ENCODE measurements around the gene MYO5C.

GRCh38 chr15:52317688-52318087 lies 22.1 kb upstream of the MYO5C start:
- no peak for TF ChIP-seq POLR2AphosphoS5 (IDR thresholded peaks at IDR 0.05; ENCODE audit: low read depth, low read length)
- TF ChIP-seq, protein P1, sequence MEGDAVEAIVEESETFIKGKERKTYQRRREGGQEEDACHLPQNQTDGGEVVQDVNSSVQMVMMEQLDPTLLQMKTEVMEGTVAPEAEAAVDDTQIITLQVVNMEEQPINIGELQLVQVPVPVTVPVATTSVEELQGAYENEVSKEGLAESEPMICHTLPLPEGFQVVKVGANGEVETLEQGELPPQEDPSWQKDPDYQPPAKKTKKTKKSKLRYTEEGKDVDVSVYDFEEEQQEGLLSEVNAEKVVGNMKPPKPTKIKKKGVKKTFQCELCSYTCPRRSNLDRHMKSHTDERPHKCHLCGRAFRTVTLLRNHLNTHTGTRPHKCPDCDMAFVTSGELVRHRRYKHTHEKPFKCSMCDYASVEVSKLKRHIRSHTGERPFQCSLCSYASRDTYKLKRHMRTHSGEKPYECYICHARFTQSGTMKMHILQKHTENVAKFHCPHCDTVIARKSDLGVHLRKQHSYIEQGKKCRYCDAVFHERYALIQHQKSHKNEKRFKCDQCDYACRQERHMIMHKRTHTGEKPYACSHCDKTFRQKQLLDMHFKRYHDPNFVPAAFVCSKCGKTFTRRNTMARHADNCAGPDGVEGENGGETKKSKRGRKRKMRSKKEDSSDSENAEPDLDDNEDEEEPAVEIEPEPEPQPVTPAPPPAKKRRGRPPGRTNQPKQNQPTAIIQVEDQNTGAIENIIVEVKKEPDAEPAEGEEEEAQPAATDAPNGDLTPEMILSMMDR (IDR thresholded peaks at IDR 0.05; ENCODE audit: control extremely low read depth in 1 of 3, insufficient read depth in 1 of 3, low read depth in 1 of 3, low read length in 3 of 3) = no peak
- no peak for TF ChIP-seq CEBPB (IDR thresholded peaks at IDR 0.05; ENCODE audit: low read depth, low read length)
- TF ChIP-seq FOSL1 (IDR thresholded peaks at IDR 0.05; ENCODE audit: insufficient read depth, low read depth, low read length) = no peak

Measured in H1 (cell line).